Cardiac fibroblast (primary cell): Measurements from ENCODE around the gene PLAGL2.
A peak's percentile ranks its signal among the peaks of the same experiment; 100 is the strongest.

ENCODE experiments used
- DNase-seq, 2 donors: peaks; one replicate each; pipeline versions ENCODE4 v3.0.0 to v3.0.0-alpha.2; 2010; ENCODE audit warnings: low read depth in 2 of 2
- H3K4me3 ChIP-seq, 2 donors: replicated peaks in 1 of 2; 1 replicate in 1 of 2; 2 replicates in 1 of 2; pipeline ENCODE4 v1.5.1; 2011; ENCODE audit warnings: low read depth in 2 of 2, low read length in 2 of 2, mild to moderate bottlenecking in 2 of 2, moderate library complexity in 1 of 2
- TF ChIP-seq, protein P1 (sequence below): IDR thresholded peaks from one replicate; pipeline ENCODE4 v1.5.1; 2011; ENCODE audit warnings: low read depth, mild to moderate bottlenecking, low read length, inconsistent platforms

The PLAGL2 gene

DNA sequence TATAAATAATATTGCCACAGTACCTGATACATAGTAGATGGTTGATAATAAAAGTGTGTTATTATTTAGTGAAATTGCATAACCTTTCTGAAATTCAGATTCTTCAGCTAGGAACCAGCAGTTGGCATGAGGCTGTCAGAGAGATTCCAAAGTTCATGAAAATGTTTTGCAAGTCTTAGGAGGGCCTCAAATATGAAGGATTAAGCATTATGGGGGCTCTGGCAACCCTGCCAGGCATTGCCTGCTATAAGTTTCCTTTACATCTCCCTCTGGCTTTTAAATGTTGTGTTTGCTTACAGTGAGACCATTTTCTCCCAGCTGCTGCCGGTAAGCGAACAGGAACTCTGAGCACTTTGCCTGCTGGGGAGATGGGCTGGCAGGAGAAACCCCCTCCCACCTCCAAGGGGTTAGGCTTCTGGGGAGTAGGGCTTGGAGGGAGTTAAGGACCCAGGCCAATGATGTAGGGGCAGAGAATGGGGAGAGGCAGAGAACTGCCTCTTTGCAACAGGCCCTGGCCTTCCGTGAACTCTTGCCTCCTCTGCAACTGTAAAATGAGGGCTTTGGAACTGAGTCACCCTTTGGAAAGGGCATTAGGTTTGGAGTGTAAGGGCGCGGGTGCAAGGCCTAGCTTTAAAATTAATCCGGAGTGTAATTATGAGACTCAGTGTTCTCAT, 36.7 kb upstream of the PLAGL2 start:
- no peak for DNase-seq
- no peak overlapping the region for H3K4me3 ChIP-seq
- TF ChIP-seq, protein P1, sequence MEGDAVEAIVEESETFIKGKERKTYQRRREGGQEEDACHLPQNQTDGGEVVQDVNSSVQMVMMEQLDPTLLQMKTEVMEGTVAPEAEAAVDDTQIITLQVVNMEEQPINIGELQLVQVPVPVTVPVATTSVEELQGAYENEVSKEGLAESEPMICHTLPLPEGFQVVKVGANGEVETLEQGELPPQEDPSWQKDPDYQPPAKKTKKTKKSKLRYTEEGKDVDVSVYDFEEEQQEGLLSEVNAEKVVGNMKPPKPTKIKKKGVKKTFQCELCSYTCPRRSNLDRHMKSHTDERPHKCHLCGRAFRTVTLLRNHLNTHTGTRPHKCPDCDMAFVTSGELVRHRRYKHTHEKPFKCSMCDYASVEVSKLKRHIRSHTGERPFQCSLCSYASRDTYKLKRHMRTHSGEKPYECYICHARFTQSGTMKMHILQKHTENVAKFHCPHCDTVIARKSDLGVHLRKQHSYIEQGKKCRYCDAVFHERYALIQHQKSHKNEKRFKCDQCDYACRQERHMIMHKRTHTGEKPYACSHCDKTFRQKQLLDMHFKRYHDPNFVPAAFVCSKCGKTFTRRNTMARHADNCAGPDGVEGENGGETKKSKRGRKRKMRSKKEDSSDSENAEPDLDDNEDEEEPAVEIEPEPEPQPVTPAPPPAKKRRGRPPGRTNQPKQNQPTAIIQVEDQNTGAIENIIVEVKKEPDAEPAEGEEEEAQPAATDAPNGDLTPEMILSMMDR = no peak

DNA sequence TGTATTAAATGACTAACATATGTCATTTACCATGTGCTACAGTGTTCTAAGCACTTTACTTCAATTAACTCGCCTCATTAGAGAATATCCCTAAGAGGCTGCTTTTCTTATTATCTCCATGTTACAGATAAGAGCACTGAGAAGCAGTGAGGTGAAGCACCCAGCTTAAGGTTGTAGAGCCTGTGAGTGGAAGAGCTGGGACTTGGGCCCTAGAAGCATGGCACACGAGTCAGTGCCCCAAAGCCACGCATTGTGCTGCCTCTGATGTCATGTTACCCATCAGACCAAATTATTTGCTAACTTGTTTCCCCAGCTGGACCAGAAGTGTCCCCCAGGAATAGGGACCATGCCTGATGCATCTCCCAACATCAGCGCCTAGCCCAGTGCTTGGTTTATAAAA, 34.3 kb upstream of the PLAGL2 start:
- TF ChIP-seq, protein P1 = no peak
- DNase-seq = no peak
- no peak overlapping the region for H3K4me3 ChIP-seq

DNA sequence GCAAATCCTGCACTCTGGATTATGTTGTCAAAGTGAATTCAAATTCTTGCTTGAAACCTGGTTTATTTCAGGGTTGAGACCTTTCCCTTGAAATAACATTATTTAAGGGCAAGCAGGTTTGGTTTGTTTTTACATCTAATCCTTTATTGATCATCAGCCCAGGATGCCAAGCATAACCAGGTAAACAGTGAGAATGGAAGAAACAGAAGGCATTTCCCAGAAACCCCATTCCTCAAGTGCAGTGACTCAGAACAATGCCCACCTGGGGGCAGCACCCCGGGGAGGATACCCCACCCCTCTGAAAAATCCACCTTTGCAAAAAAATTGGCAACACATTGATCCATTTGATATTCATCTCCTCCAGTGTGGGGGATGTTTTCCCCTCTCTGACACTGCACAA, 32.7 kb upstream of the PLAGL2 start:
- DNase-seq = no peak
- TF ChIP-seq, protein P1 = no peak
- no peak overlapping the region for H3K4me3 ChIP-seq

DNA sequence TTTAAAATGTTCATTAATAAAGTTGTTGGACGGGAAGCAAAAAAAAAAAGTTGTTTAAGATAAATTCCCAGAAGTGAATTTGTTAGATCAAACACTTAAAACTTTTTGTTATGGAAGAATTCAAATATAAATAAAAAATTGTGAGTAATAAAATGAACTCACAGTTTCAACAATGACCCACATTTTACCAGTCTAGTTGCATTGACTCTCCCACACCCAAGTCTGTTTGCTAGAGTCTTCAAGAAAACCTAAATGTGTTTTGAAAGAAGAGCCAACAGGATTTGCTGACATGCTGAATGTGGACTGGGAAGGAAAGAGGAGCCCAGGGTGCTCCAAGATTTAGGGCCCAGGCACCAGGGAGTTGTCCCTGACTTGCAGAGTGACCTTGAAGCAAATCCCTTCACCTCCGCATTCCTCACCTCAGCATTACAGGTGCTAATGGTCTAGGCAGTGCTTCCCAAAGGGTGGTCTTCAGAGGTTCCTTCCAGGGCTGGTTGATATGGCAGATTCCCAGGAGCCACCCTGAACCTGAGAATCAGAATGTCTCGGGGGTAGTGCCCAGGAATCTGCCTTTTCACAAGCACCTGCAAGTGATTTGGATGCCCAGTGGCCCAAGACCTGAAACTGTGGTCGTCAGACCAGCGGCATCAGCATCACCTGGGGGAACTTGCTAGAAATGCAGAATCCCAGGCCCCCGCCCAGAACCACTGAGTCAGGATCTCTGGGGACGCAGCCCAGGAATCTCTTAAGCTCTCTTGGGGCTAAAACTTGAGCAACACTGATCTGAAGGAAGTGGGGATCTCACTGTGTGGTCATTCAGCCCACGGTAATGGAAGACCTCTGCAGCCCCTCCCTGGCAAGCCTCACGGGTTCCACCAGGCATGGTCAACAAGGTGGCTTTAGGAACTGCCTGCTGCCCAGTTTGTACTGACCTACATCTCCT, 31.2 kb upstream of the PLAGL2 start:
- DNase-seq = peak in 1 of 2 donors; percentile 11
- no peak overlapping the region for H3K4me3 ChIP-seq
- TF ChIP-seq, protein P1 = no peak

DNA sequence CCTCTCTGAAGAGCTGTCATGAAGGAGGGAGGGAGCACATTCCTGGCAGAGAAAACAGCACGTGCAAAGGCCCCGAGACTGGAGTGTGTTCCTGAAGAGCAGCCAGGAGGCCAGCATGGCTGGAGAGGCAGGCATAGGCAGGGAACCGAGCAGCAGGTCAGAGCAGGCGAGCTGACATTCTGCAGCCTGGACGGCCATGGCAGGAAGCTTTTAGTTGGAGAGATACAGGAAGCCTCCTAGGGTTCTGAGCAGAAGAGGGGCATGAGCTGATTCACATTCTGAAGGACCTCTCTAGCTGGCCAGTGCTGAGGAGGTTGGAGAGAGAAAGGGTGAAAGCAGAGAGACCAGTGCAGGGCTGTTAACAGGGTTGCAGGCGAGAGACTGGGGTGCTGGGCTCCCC, 29.9 kb upstream of the PLAGL2 start:
- TF ChIP-seq, protein P1 = no peak
- no peak overlapping the region for H3K4me3 ChIP-seq
- no peak for DNase-seq

DNA sequence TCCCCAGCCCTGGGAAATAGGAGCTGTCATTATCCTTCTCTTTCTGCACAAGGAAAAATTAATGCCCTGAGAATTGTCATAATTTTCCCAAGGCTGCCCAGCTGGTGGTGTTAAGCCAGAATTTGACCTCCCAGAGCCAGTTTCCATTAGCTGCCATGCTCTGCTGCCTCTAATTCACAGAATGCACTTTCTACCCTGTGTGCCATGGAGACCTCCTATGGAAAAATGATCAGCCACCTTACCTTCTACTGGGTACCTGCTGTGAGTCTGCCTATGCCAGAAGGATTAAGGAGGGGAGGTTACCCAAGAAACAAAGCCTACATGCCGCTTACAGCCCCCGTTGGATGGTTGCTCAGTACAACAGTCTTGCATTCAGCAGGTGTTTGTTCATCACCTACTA, 29.3 kb upstream of the PLAGL2 start:
- DNase-seq = no peak
- TF ChIP-seq, protein P1 = no peak
- H3K4me3 ChIP-seq = no peak overlapping the region
